Cardiac fibroblast (primary cell): ENCODE data around the gene CAMKK2.

Source experiments
- DNase-seq, 2 donors: peaks; one replicate each; pipeline versions ENCODE4 v3.0.0 to v3.0.0-alpha.2; 2010; ENCODE audit warnings: low read depth in 2 of 2
- H3K4me3 ChIP-seq, 2 donors: replicated peaks in 1 of 2; 1 replicate in 1 of 2; 2 replicates in 1 of 2; pipeline ENCODE4 v1.5.1; 2011; ENCODE audit warnings: low read depth in 2 of 2, low read length in 2 of 2, mild to moderate bottlenecking in 2 of 2, moderate library complexity in 1 of 2
- TF ChIP-seq, protein P1 (sequence below): IDR thresholded peaks from one replicate; pipeline ENCODE4 v1.5.1; 2011; ENCODE audit warnings: low read depth, mild to moderate bottlenecking, low read length, inconsistent platforms

The CAMKK2 gene

DNA sequence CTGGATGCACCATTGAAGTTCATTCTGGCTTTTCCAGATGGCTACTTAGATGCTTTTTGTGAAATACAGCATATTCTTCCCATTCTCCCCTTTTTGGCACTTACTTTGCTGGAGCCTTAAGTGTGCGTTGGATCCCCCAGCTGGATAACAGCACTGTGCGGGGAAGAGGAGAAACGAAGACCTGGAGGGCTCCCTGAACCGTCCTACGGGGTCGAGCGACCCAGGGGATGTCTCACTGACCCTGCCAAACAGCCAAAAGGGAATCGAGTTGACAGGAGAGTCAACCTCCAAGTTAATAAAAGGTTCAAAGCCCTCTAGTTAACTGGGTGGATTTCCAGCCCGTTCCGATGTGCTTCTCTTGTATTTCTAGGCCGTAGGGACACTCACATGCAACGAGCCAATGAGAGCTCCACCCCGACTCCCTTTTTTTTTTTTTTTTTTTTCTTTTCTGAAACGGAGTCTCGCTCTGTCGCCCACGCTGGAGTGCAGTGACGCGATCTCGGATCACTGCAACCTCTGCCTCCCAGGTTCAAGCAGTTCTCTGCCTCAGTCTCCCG is 1.0 kb upstream of the CAMKK2 start:
- peak; percentile 41 to 52 for DNase-seq
- TF ChIP-seq, protein P1, sequence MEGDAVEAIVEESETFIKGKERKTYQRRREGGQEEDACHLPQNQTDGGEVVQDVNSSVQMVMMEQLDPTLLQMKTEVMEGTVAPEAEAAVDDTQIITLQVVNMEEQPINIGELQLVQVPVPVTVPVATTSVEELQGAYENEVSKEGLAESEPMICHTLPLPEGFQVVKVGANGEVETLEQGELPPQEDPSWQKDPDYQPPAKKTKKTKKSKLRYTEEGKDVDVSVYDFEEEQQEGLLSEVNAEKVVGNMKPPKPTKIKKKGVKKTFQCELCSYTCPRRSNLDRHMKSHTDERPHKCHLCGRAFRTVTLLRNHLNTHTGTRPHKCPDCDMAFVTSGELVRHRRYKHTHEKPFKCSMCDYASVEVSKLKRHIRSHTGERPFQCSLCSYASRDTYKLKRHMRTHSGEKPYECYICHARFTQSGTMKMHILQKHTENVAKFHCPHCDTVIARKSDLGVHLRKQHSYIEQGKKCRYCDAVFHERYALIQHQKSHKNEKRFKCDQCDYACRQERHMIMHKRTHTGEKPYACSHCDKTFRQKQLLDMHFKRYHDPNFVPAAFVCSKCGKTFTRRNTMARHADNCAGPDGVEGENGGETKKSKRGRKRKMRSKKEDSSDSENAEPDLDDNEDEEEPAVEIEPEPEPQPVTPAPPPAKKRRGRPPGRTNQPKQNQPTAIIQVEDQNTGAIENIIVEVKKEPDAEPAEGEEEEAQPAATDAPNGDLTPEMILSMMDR, result no peak
- peak overlapping the region; percentile 54 to 70 for H3K4me3 ChIP-seq

DNA sequence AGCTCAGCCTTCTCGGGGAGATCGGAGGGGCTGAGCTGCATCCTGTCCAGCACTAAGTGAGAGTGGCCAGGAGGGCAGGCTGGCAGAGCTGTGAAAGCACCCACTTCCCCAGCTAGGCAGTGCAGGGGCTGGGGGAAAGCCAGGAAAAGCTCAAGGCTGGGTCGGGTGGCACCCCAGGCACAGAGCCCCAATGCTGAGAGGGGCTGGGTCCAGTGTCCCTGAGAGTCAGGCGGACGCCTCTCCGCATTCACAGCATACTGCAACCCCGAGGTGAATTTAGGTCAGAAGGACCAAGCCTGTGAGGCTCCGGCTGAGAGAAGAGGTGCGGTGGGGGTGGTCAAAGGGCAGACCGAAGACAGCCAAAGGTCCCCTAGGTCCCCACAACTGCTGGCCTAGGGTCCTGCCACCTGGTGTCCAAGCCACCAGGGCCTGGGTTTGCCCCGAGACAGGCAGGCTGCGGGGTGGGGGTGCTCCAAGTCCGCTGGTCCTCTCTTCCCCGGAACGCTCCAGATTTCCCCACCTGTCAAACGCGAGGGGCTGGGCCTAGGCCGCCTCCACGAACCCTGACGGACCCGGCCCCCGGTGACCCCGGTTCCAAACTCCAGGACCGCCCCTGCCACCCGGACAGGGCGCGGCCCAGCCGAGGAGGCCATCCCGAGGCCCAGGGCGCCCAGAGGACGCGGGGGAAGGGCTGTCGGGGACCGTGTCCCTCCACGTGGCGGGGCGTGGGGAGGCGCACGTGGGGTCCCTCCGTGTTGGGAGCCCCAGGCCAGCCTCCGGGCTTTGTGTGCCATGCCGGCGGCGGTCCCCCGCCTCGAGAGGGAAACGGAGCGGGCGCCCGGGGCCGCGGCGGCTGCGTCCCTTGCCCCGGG is 527 bp downstream of the CAMKK2 start:
- TF ChIP-seq, protein P1, result no peak
- peak; percentile 11 to 12 for DNase-seq
- H3K4me3 ChIP-seq, result peak overlapping the region; percentile 78 to 96

DNA sequence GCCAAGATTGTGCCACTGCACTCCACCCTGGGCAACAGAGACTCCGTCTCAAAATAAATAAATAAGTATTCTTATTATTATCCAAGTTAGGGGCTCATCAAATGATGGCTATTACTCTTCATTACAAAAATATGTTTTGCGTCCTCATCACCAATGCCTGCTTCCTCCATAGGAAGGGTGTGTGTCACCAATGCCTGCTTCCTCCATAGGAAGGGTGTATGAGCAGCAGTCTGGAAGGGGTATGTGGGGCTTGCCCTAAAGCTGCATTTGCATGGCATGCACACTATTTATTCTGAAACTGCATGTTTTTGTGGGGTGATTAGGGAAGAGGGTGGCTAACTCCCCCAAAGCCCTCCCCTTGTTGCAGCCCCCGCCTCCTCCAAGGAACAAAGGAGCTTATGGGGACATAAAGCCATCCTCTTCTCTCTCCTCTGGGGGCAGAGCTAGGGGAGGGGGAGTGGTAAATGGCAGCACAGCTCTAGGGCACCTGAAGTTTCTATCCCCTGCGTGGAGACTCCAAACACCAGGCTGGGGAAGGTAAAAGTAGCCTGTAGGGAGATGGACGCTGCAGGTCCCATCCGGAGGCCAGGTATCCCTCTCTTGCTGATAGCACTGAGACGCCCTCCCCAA is 1.3 kb downstream of the CAMKK2 start:
- TF ChIP-seq, protein P1, result no peak
- no peak for DNase-seq
- H3K4me3 ChIP-seq, result peak overlapping the region; percentile 78 to 96

DNA sequence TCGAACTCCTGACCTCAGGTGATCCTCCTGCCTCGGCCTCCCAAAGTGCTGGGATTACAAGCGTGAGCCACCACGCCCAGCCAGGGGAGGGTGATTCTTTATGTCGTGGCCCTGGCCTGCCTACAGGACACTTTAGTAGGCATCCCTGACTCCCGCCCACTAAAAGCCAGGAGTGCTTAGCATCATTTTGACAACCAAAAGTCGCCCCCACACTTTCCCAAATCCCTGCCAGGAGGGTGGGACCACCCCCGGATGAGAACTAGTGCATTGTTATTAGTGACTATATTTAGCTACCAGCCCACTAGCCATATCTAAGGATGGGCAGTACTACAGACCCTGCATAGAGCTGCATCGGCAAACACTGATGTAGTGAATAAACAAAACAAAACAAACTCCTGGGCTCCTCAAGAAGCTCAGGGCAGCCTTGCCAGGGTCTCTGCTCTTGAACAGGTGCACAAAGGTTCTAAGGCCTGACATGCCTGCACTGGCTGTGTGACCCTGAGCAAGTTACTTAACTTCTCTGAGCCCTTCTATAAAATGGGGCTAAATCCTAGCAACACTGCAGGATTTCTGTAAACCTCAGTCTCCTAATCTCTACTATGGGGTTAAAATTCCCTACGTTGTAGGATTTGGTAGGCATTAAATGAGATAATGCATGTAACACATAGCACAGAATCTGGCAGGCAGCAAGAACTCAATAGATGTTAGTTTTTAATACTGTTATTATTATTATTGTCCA is 2.2 kb downstream of the CAMKK2 start:
- no peak for DNase-seq
- no peak overlapping the region for H3K4me3 ChIP-seq
- TF ChIP-seq, protein P1, result no peak

DNA sequence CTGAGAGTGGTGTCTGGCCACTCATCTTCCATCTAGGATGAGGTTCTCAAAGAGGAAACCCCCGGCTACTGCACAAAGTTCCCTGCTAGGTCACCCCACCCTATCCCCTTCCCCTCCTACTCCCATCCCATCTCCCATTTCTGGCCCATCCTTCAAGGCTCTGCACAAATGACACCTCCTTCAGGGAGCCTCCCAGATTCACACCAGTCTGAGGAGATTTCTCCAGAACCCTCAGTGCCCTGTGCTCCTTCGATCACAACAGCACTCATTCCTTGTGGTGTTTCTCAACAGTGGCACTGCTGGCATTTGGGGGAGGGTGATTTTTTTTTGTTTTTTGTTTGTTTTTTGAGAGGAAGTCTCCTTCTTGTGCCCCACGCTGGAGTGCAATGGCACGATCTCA is 2.9 kb downstream of the CAMKK2 start:
- no peak overlapping the region for H3K4me3 ChIP-seq
- TF ChIP-seq, protein P1, result no peak
- no peak for DNase-seq

DNA sequence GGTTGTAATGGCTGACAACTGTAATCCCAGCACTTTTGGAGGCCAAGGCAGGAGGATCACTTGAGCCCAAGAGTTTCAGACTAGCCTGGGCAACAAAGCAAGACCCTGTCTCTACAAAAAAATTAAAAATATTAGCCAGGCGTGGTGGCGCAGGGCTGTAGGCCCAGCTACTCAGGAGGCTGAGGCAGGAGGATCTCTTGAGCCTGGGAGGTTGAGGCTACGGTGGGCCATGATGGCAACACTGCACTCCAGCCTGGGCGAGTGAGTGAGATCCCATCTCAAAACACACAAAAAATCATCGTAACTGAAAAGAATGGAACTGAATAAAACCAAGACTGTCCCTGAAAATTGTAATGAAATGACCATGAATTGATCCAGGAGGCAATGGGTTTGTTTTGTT is 6.1 kb downstream of the CAMKK2 start:
- H3K4me3 ChIP-seq, result no peak overlapping the region
- DNase-seq, result no peak
- TF ChIP-seq, protein P1, result no peak
